H1 (cell line): ENCODE results near the gene NFASC. TPM values are rescaled to one million over a fixed set of nuclear protein-coding genes. Genes with fewer than 3 reads are reported as not detected.

ENCODE experiments used
- CTCF ChIA-PET: fragments of 300-600 bp; sonication (Branson Sonifier 250); formaldehyde crosslinking; loops from one replicate; lab custom pipeline; 2021; ENCODE audit not compliant: partially characterized antibody; lab: Charles Lee
- POLR2A ChIA-PET: fragments of 300-600 bp; sonication (Branson Sonifier 250); formaldehyde crosslinking; loops from one replicate; lab custom pipeline; 2021; ENCODE audit warnings: inconsistent platforms; ENCODE audit not compliant: partially characterized antibody; lab: Charles Lee
- DNase-seq, 2 experiments: peaks; one replicate each; pipeline versions ENCODE4 v3.0.0 to v3.0.0-alpha.2; 2010 to 2022; ENCODE audit warnings: low spot score in 2 of 2, low read depth in 1 of 2, mixed read lengths in 1 of 2
- FAIRE-seq: peaks from 2 replicates; lab custom pipeline; 2011; peaks lifted over from hg19 to GRCh38; lab: Jason Lieb, UNC
- H2AFZ ChIP-seq: 2 replicates; pipeline ENCODE4 v1.8.1; 2012; ENCODE audit warnings: low read length, inconsistent platforms
- H2AK5ac ChIP-seq: 2 replicates; pipeline ENCODE4 v1.6.1; 2013; ENCODE audit warnings: low read depth, low read length
- H2BK120ac ChIP-seq: replicated peaks from 2 replicates; pipeline ENCODE3; 2013; ENCODE audit warnings: low read depth, low read length, inconsistent platforms
- H2BK12ac ChIP-seq: 2 replicates; pipeline ENCODE4 v1.6.1; 2013; ENCODE audit warnings: low read depth, low read length
- H2BK15ac ChIP-seq: 2 replicates; pipeline ENCODE4 v1.6.1; 2013; ENCODE audit warnings: low read length
- H2BK20ac ChIP-seq: 2 replicates; pipeline ENCODE4 v1.6.1; 2013; ENCODE audit warnings: low read length
- H2BK5ac ChIP-seq: 2 replicates; pipeline ENCODE4 v1.6.1; 2013; ENCODE audit warnings: low read depth, low read length
- H3K14ac ChIP-seq: 2 replicates; pipeline ENCODE4 v1.6.1; 2013; ENCODE audit warnings: inconsistent platforms; ENCODE audit not compliant: insufficient read length
- H3K18ac ChIP-seq: 2 replicates; pipeline ENCODE4 v1.6.1; 2013; ENCODE audit warnings: low read length; ENCODE audit errors: extremely low read depth
- H3K23ac ChIP-seq: 2 replicates; pipeline ENCODE4 v1.6.1; 2013; ENCODE audit warnings: inconsistent platforms; ENCODE audit not compliant: insufficient read length
- H3K23me2 ChIP-seq: 2 replicates; pipeline ENCODE4 v1.6.1; 2013; ENCODE audit warnings: low read depth, low read length
- H3K27ac ChIP-seq: 2 replicates; pipeline ENCODE4 v1.6.1; 2011; ENCODE audit warnings: low read depth, low read length, inconsistent platforms
- H3K27me3 ChIP-seq, 4 experiments: replicated peaks in 1 of 4; 1 replicate in 1 of 4; 2 replicates in 3 of 4; pipeline versions ENCODE4 v1.6.1 to v1.8.1; 2011 to 2013; ENCODE audit warnings: low read length in 3 of 4, mild to moderate bottlenecking in 3 of 4, inconsistent platforms in 2 of 4, mixed read lengths in 2 of 4, moderate library complexity in 1 of 4; ENCODE audit not compliant: control insufficient read depth in 3 of 4, insufficient read depth in 3 of 4; ENCODE audit errors: extremely low read depth in 1 of 4
- H3K36me3 ChIP-seq, 4 experiments: 2 replicates each; pipeline versions ENCODE4 v1.6.1 to v1.8.1; 2011 to 2013; ENCODE audit warnings: mild to moderate bottlenecking in 4 of 4, low read length in 3 of 4, moderate library complexity in 2 of 4, control low read depth in 1 of 4, inconsistent platforms in 1 of 4; ENCODE audit not compliant: insufficient read depth in 4 of 4, control insufficient read depth in 2 of 4
- H3K4ac ChIP-seq: replicated peaks from 2 replicates; pipeline ENCODE3; 2013; ENCODE audit warnings: low read length, low read depth, mixed read lengths, inconsistent platforms; ENCODE audit not compliant: insufficient read length
- H3K4me1 ChIP-seq, 4 experiments: replicated peaks in 1 of 4; 1 replicate in 1 of 4; 2 replicates in 3 of 4; pipeline versions ENCODE4 v1.6.1 to v1.8.1; 2011 to 2013; ENCODE audit warnings: low read length in 3 of 4, inconsistent platforms in 2 of 4, mixed read lengths in 1 of 4; ENCODE audit not compliant: insufficient read depth in 4 of 4, control insufficient read depth in 3 of 4
- H3K4me2 ChIP-seq, 2 experiments: 2 replicates each; pipeline versions ENCODE4 v1.6.1 to v1.8.1; 2011 to 2013; ENCODE audit warnings: low read depth in 2 of 2, low read length in 2 of 2, control low read depth in 1 of 2, inconsistent platforms in 1 of 2, mild to moderate bottlenecking in 1 of 2; ENCODE audit not compliant: insufficient read depth in 1 of 2
- H3K4me3 ChIP-seq, 4 experiments: fragments of 200-600, 300-600 bp in 1 of 4; sonication (generic), shearing (Covaris generic), sonication (Bioruptor Twin) in 1 of 4; 2 replicates each; pipeline versions ENCODE4 v1.5.1 to v1.8.1; 2011 to 2016; ENCODE audit warnings: low read length in 4 of 4, low read depth in 3 of 4, control low read depth in 2 of 4, inconsistent platforms in 2 of 4, mild to moderate bottlenecking in 2 of 4, mixed read lengths in 1 of 4, moderate library complexity in 1 of 4; ENCODE audit not compliant: insufficient read depth in 2 of 4; ENCODE audit errors: extremely low read depth in 1 of 4
- H3K56ac ChIP-seq: replicated peaks from 2 replicates; pipeline ENCODE3; 2013; ENCODE audit warnings: low read depth, mild to moderate bottlenecking, mixed read lengths, low read length, inconsistent platforms; ENCODE audit not compliant: insufficient read length
- H3K79me1 ChIP-seq: 2 replicates; pipeline ENCODE4 v1.6.1; 2013; ENCODE audit warnings: low read depth, low read length, control low read depth
- H3K79me2 ChIP-seq, 2 experiments: 2 replicates each; pipeline versions ENCODE4 v1.6.1 to v1.8.1; 2012 to 2013; ENCODE audit warnings: low read length in 2 of 2, mild to moderate bottlenecking in 2 of 2, inconsistent platforms in 1 of 2; ENCODE audit not compliant: insufficient read depth in 2 of 2, control insufficient read depth in 1 of 2
- H3K9ac ChIP-seq, 4 experiments: replicated peaks in 1 of 4; 1 replicate in 1 of 4; 2 replicates in 3 of 4; pipeline versions ENCODE4 v1.6.1 to v1.8.1; 2011 to 2013; ENCODE audit warnings: low read depth in 3 of 4, low read length in 3 of 4, control low read depth in 2 of 4, mild to moderate bottlenecking in 2 of 4, moderate library complexity in 2 of 4, inconsistent platforms in 1 of 4; ENCODE audit errors: extremely low read depth in 1 of 4
- H3K9me3 ChIP-seq, 2 experiments: 2 replicates each; pipeline versions ENCODE4 v1.6.1 to v1.8.1; 2012 to 2013; ENCODE audit warnings: mild to moderate bottlenecking in 2 of 2, moderate library complexity in 2 of 2, control low read depth in 1 of 2, inconsistent platforms in 1 of 2, low read depth in 1 of 2, low read length in 1 of 2, mixed read lengths in 1 of 2; ENCODE audit not compliant: insufficient read depth in 2 of 2
- H4K20me1 ChIP-seq, 2 experiments: replicated peaks in 1 of 2; 2 replicates each; pipeline versions ENCODE3 to v1.8.1; 2011 to 2013; ENCODE audit warnings: inconsistent platforms in 2 of 2, low read length in 2 of 2, mild to moderate bottlenecking in 1 of 2; ENCODE audit not compliant: insufficient read depth in 2 of 2, control insufficient read depth in 1 of 2
- H4K5ac ChIP-seq: 2 replicates; pipeline ENCODE4 v1.6.1; 2013; ENCODE audit warnings: low read length, low read depth, mixed read lengths, inconsistent platforms; ENCODE audit not compliant: insufficient read length
- H4K8ac ChIP-seq: 2 replicates; pipeline ENCODE4 v1.8.0; 2013; ENCODE audit warnings: mild to moderate bottlenecking, moderate library complexity, low read length, inconsistent platforms; ENCODE audit not compliant: insufficient read depth; ENCODE audit errors: extremely low read depth
- H4K91ac ChIP-seq: replicated peaks from 2 replicates; pipeline ENCODE3; 2013; ENCODE audit warnings: low read length, mixed read lengths, inconsistent platforms; ENCODE audit not compliant: insufficient read length
- BCL11A ChIP-seq, 2 experiments: IDR thresholded peaks; one replicate each; pipeline ENCODE4 v1.6.1; 2011; ENCODE audit warnings: low read depth in 2 of 2, low read length in 2 of 2, mild to moderate bottlenecking in 2 of 2
- BRCA1 ChIP-seq: IDR thresholded peaks from 2 replicates; pipeline ENCODE4 v1.6.1; 2012; ENCODE audit warnings: low read depth, low read length, improper control_type of control experiment
- CBX5 ChIP-seq: fragments of 300-800, 300-1000 bp; sonication (generic); IDR thresholded peaks from 2 replicates; pipeline ENCODE4 v1.7.1; 2016; ENCODE audit warnings: antibody characterized with exemption, low read length, low read depth
- KDM4A ChIP-seq: IDR thresholded peaks from one replicate; pipeline ENCODE4 v1.7.1; 2012; ENCODE audit warnings: low read depth, mild to moderate bottlenecking, moderate library complexity, low read length, inconsistent platforms; ENCODE audit not compliant: severe bottlenecking
- SIRT6 ChIP-seq: IDR thresholded peaks from one replicate; pipeline ENCODE4 v1.7.1; 2012; ENCODE audit warnings: low read length, inconsistent platforms
- TAF1 ChIP-seq: IDR thresholded peaks from 2 replicates; pipeline ENCODE4 v1.6.1; 2011; ENCODE audit warnings: mild to moderate bottlenecking, low read depth, low read length
- TEAD4 ChIP-seq: IDR thresholded peaks from 2 replicates; pipeline ENCODE4 v1.6.1; 2012; ENCODE audit warnings: low read depth, low read length, inconsistent platforms, mixed read lengths
- WGBS, 2 experiments: shearing (Covaris generic) in 1 of 2; methylation state at CpG; one replicate each; pipeline versions ENCODE4 v1.1.6 to v1.1.7; 2013 to 2015; ENCODE audit warnings: low lambda C conversion rate in 2 of 2, mixed read lengths in 2 of 2, inconsistent platforms in 1 of 2, low coverage in 1 of 2, missing lambda C conversion rate in 1 of 2; ENCODE audit not compliant: insufficient replicate concordance in 2 of 2, insufficient coverage in 1 of 2, insufficient read length in 1 of 2; ENCODE audit errors: extremely low coverage in 1 of 2, missing lambda C conversion rate in 1 of 2; 5-methylcytosine and 5-hydroxymethylcytosine counted together
- polyA plus RNA-seq, 7 experiments: library from polyadenylated mRNA; depleted of rRNA in 3 of 7; stranded (reverse) in 5 of 7; unstranded in 2 of 7; fragments of >200 nt in 5 of 7; fragments of 200-250 nt in 2 of 7; gene quantifications; 1 replicate in 5 of 7; 2 replicates in 1 of 7; 4 replicates in 1 of 7; pipeline versions ENCODE4 v1.2.1 to v1.2.3, GENCODE V29; 2011 to 2013; ENCODE audit warnings: missing spikeins in 2 of 7, mixed read lengths in 2 of 7
- total RNA-seq: library from RNA; stranded (reverse); fragmentation: NEBNext Ultra II Directional; extraction: Animal tissue kit (Norgen Biotek cat#: 25700); gene quantifications from 2 replicates; pipeline ENCODE4 v1.2.1, GENCODE V29; 2021
- TF ChIP-seq, protein P1 (sequence below): IDR thresholded peaks from 2 replicates; pipeline ENCODE4 v1.6.1; 2012; ENCODE audit warnings: inconsistent platforms
- TF ChIP-seq, protein P2 (sequence below): IDR thresholded peaks from 2 replicates; pipeline ENCODE4 v1.6.1; 2011; ENCODE audit warnings: low read length, improper control_type of control experiment

Gene NFASC
- total and polyA plus RNA-seq, 2 of the 8 experiments (the other 6 are each of a cell fraction or from before 2014, with no cell fraction given) = 5.0 to 15.2 TPM

- Histone ChIP-seq H3K4me2 (peak within 1 kb of the TSS; percentile 57 to 90), H3K79me2 (no peaks in the 10 kb centered on the region), H3K4me1 (peaks cover 13 to 27% (median 16%) of the 10 kb centered on the region in 4 experiments)
- TF ChIP-seq BCL11A (IDR thresholded peaks at IDR 0.05; ENCODE audit: low read depth in 2 of 2, low read length in 2 of 2) (no peak), TEAD4 (no peak), SIRT6 (no peak), CBX5 (no peak), TAF1 (no peak), KDM4A (peak; percentile 29), BRCA1 (no peak)
- TF ChIP-seq, protein P1, sequence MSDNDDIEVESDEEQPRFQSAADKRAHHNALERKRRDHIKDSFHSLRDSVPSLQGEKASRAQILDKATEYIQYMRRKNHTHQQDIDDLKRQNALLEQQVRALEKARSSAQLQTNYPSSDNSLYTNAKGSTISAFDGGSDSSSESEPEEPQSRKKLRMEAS = 0 out of 2 replicates have a peak, but pooled peaks have one; percentile 6
- TF ChIP-seq, protein P2, sequence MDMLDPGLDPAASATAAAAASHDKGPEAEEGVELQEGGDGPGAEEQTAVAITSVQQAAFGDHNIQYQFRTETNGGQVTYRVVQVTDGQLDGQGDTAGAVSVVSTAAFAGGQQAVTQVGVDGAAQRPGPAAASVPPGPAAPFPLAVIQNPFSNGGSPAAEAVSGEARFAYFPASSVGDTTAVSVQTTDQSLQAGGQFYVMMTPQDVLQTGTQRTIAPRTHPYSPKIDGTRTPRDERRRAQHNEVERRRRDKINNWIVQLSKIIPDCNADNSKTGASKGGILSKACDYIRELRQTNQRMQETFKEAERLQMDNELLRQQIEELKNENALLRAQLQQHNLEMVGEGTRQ = no peak
Observed at GRCh38 chr1:205042911-205043806, 172.5 kb downstream of the NFASC start, which contains the start of gene CNTN2. TSS of gene CNTN2 (plus strand) at chr1:205043212. CDS start at chr1:205053186, 9,974 bp downstream.

More at GRCh38 chr1:205042911-205043806, 172.5 kb downstream of the NFASC start, which contains the start of gene CNTN2:
- Histone ChIP-seq H2AK5ac (no peak within 1 kb of the TSS), H3K18ac (no peak within 1 kb of the TSS; the same call in 1 of the 2 replicates), H2BK20ac (no peak within 1 kb of the TSS), H3K27me3 (peaks cover 0 to 32% (median 18%) of the 10 kb centered on the region in 4 experiments; a peak in 5 of 7 replicates), H3K14ac (no peak within 1 kb of the TSS), H4K8ac (no peak within 1 kb of the TSS; the same call in 1 of the 2 replicates), H3K4me3 (peak within 1 kb of the TSS; percentile 1 to 56 (median 34); a peak in 5 of 8 replicates), H4K20me1 (peaks cover 0 to 1% of the 10 kb centered on the region in 2 experiments), H2BK120ac (no peak within 1 kb of the TSS), H3K79me1 (no peaks in the 10 kb centered on the region), H2BK12ac (peak within 1 kb of the TSS; percentile 43; the same call in 1 of the 2 replicates), H3K9ac (no peak within 1 kb of the TSS; a peak in 1 of 7 replicates), H2AFZ (peak within 1 kb of the TSS; percentile 74; the same call in 1 of the 2 replicates), H3K9me3 (no peaks in the 10 kb centered on the region), H3K56ac (no peak within 1 kb of the TSS), H3K4ac (no peak within 1 kb of the TSS), H4K5ac (no peak within 1 kb of the TSS), H3K36me3 (no peaks in the 10 kb centered on the region), H3K27ac (no peak within 1 kb of the TSS), H3K23ac (no peak within 1 kb of the TSS), H3K23me2 (peaks cover 3% of the 10 kb centered on the region; the same call in 1 of the 2 replicates), H4K91ac (no peak within 1 kb of the TSS), H2BK15ac (no peak within 1 kb of the TSS), H2BK5ac (no peak within 1 kb of the TSS)
- FAIRE-seq = no peak
- CTCF ChIA-PET = interaction anchor here (0.8 to 33.2 kb wide), 8 partner anchors 11 to 56 kb away, joined by 3 to 531 read pairs (median 8); no protein-coding TSS in a partner anchor
- 18% methylated on average over 29 of the region's 53 CpGs; no CpG with 5 or more reads in 1 of the 2 experiments for WGBS, 2 experiments
- POLR2A ChIA-PET = interaction anchor here (0.9 to 1.0 kb wide), 2 partner anchors 10 to 52 kb away, joined by 3 read pairs; no protein-coding TSS in a partner anchor
- peak in 1 of 2 experiments; percentile 75 for DNase-seq
